Hypothalamus (tissue), 51 donors: ENCODE results near the gene OR5B21.
A peak's percentile ranks its signal among the peaks of the same experiment; 100 is the strongest.

Experiments used
- DNase-seq, 51 donors: peaks; one replicate each; lab custom pipeline; 2025; lab: John Stamatoyannopoulos, UW

Gene OR5B21

GRCh38 chr11:58508005-58508404 lies at the start of gene OR5B21:
OR5B21 (minus strand) TSS chr11:58508105; CDS start chr11:58508105, 0 bp downstream.
- no peak for DNase-seq

GRCh38 chr11:58549644-58550043 lies 41.7 kb upstream of the OR5B21 start:
- no peak for DNase-seq

GRCh38 chr11:58546841-58547240 lies 38.9 kb upstream of the OR5B21 start:
- no peak for DNase-seq

DNA sequence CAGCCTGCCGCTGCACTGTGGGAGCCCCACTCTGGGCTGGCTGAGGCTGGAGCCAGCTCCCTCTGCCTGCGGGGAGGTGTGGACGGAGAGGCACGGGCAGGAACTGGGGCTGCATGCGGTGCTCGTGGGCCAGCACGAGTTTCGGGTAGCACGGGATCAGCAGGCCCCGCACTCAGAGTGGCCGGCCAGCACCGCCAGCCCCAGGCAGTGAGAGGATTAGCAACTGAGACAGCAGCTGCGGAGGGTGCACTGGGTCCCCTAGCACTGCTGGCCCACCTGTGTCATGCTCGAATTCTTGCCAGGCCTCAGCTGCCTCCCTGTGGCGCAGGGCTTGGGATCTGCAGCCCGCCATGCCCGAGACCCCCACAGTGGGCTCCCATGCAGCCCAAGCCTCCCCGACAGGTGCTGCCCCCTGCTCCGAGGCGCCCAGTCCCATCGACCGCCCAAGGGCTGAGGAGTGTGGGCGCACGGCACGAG lies 24.0 kb upstream of the OR5B21 start:
- DNase-seq = no peak

DNA sequence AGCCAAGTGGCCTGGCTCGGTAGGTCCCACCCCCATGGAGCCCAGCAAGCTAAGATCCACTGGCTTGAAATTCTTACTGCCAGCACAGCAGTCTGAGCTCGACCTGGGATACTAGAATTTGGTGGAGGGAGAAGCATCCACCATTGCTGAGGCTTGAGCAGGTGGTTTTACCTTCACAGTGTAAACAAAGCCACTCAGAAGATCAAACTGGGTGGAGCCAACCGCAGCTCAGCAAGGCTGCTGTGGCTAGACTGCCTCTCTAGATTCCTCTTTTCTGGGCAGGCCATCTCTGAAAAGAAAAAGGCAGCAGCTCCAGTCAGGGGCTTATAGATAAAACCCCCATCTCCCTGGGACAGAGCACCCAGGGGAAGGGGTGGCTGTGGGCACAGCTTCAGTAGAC lies 22.3 kb upstream of the OR5B21 start:
- DNase-seq = no peak

- DNase-seq = no peak
Observed at GRCh38 chr11:58527429-58527828, 19.5 kb upstream of the OR5B21 start.

DNA sequence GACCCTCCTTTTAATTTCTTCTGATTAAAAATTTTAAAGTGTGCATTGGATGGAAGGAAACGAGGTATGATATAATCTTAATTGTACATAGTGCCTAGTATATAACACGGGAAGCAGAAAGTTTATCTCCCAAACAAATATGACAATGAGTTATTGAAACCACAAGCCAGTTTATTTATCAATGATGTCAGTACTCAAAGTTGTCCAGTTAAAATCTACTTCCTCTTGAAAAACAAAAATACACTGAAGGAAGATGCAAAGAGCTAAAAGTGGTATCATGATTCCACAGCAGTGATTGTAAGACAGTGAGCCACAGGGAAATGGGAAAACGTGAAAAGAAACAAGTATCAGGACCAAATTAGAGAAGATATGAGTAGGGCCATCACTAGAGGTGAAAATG lies 18.8 kb upstream of the OR5B21 start:
- DNase-seq = no peak

DNA sequence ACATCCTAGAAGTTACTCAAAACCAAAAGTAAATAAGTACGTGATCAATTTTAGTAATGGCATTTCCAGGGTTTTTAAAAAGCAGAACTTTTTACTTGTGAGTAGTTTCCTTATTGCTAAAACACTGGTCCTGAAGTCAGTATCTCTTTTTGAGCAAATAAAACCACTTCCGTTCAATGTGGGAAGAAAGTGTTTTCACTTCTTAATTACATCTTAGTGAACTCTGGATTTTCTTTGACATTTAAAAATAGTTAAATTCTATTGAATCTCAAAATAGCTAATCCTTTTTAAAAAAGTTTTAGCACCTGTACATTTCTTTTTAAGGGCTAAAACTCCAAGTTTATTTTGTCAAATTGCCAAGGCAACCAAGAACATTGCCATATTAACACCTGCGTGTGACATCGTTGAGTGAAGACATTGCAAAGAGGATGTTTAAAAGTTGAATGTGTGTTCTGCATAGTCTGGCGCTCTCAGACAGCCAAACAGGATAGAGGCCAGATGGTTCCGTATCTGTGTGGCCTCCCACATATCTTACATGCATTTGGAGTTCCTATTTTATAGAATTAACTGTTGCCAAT lies 17.2 kb upstream of the OR5B21 start:
- peak in 1 of 51 donors; percentile 50 for DNase-seq

- DNase-seq = peak in 32 of 51 donors; percentile 3 to 70 (median 26)
Observed at GRCh38 chr11:58524232-58525036, 16.5 kb upstream of the OR5B21 start.

- peak in 23 of 51 donors; percentile 4 to 45 (median 11) for DNase-seq
Observed at GRCh38 chr11:58513747-58514367, 6.0 kb upstream of the OR5B21 start.

DNA sequence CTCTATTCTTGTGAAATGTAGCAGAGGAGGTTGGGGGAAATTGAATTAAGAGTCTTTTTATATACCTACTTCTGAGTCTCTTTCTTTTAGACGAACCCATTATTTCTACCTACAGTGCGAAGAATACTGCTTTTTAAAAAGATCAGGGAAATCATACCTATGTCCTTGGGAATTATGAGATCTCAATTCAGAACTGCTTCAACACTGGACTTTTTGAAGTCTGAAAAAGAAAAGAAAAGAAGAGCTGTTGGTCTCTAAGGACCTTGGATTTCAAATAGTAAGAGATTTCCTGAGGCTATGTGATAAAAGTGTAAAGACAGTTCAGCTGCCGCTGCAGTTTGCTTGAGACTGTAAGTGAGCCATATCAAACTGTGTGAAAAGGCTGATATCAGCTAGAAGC lies 3.7 kb upstream of the OR5B21 start:
- no peak for DNase-seq

DNA sequence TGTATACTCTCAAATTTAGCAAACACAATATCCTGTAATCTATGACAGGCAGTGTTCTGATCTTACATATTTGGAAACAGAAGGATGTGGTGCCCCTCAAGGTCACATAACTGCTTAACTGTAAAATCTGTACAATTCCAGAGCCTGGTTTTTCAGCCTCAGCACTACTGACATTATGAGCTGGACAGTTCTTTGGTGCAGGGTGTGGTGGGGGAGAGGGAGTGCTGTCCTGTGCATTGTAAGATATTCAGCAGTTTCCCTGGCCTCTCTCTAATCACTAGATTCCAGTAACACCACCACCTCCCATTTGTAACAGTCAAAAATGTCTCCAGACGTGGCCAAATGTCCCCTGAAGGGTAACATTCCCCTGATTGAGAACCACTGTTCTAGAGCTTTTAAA lies 1.8 kb upstream of the OR5B21 start:
- no peak for DNase-seq

GRCh38 chr11:58508814-58509213 lies 909 bp upstream of the OR5B21 start:
- DNase-seq = no peak

DNA sequence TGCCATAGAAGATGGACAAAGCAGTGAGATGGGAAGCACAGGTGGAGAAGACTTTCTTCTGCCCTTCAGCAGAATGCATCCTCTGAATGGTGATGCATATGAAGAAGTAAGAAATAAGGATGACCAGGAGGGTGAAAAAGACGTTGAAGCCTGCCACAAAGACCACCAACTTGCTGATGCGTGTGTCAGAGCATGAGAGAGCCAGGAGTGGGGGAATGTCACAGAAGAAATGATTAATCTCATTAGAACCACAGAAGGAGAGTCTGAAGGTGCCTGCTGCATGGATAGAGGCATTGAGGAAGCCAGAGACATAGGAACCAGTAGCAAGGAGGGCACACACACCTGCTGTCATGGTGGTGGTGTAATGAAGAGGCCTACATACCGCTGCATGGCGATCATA lies 550 bp downstream of the OR5B21 start:
- DNase-seq = no peak

DNA sequence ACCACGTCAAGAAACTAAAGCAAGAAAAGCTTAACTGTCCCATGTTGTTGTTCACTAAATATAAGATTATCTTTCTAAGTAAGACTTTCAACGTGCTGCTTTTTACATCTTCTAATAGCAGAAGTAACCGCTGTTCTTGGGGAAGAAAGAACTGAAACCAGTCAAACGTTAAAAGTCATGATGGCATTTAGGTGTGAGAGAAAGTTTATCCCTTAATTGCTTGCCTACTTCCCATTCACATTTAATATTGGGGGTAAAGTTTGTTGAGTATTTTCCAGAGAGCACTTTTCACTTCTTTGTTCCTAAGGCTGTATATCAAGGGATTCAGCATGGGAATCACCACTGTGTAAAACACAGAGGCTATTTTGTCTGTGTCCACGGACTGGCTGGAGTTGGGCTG lies 970 bp downstream of the OR5B21 start:
- DNase-seq = no peak

GRCh38 chr11:58505849-58506248 lies 2.1 kb downstream of the OR5B21 start:
- no peak for DNase-seq

DNA sequence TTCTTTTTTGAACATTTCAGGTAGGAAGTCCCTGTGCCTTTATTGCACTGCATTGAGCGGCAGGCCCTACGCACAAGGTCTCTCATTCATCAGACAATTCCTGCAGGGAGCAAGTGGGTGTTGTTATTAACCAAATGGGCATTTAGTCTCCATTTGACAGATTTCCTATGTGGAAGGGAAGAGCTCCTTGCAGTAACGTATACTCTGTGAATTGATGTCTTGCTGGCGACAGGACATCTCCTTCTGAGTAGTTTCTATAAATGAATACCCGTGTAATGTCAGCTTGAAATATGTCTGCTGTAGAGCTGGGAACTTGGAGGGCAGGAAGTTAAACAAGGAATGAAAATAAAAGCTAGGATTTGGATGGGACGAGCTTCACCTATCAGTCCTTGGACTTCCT lies 3.7 kb downstream of the OR5B21 start:
- no peak for DNase-seq

- DNase-seq = no peak
Observed at GRCh38 chr11:58503361-58503856, 4.5 kb downstream of the OR5B21 start.

GRCh38 chr11:58502004-58502403 lies 5.9 kb downstream of the OR5B21 start:
- no peak for DNase-seq

DNA sequence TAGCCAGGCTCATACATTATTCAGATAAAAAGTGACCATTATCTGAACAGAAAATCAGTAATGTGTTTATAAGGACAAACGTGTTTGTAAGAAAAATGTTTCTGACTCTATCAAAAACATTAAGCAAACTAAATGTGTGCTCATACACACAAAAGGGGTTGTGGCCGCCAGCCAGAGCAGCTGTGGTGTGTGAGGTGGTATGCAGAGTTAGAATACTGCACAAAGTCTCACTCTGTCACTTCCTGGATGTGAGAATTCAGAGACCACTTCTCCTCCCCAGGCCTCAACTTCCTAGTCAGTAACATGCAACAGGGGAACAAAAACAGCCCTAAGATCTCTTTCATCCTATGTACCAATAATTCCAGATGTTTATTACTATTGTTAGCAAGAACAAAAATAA lies 9.4 kb downstream of the OR5B21 start:
- no peak for DNase-seq

- no peak for DNase-seq
Observed at GRCh38 chr11:58497951-58498350, 10.0 kb downstream of the OR5B21 start.

- no peak for DNase-seq
Observed at GRCh38 chr11:58495906-58496305, 12.0 kb downstream of the OR5B21 start.
